BJ (cell line): ENCODE data around the gene SENP7. TPM values are rescaled to one million over a fixed set of nuclear protein-coding genes. Genes with fewer than 3 reads are reported as not detected.

ENCODE experiments used
- CTCF ChIA-PET: fragments of 350-600 bp; formaldehyde crosslinking; extraction: SDS; loops from one replicate; lab custom pipeline; 2021; ENCODE audit warnings: antibody characterized with exemption, inconsistent platforms; lab: Yijun Ruan, JAX
- POLR2A ChIA-PET: fragments of 300-600 bp; sonication (Branson Sonifier 250); formaldehyde crosslinking; extraction: SDS; loops from one replicate; lab custom pipeline; 2021; ENCODE audit warnings: antibody characterized with exemption; lab: Charles Lee
- DNase-seq: peaks from one replicate; pipeline ENCODE4 v3.0.0-alpha.2; 2011; ENCODE audit warnings: low read depth
- H3K27me3 ChIP-seq: 2 replicates; pipeline ENCODE4 v1.6.0; 2011; ENCODE audit warnings: low read length; ENCODE audit not compliant: control insufficient read depth, insufficient read depth
- H3K36me3 ChIP-seq: 2 replicates; pipeline ENCODE4 v1.5.1; 2011; ENCODE audit warnings: low read length; ENCODE audit not compliant: control insufficient read depth, insufficient read depth
- H3K4me3 ChIP-seq: 2 replicates; pipeline ENCODE4 v1.5.1; 2011; ENCODE audit warnings: low read depth, mild to moderate bottlenecking, control low read depth, low read length
- polyA plus RNA-seq: library from polyadenylated mRNA; depleted of rRNA; stranded (reverse); fragments of >200 nt; gene quantifications from 2 replicates; pipeline ENCODE4 v1.2.3, GENCODE V29; 2011
- TF ChIP-seq, protein P1 (sequence below): IDR thresholded peaks from 2 replicates; pipeline ENCODE4 v1.5.1; 2011; ENCODE audit warnings: low read depth, mild to moderate bottlenecking, control low read depth, inconsistent platforms, low read length, moderate library complexity; ENCODE audit not compliant: insufficient read depth

The SENP7 gene
- polyA plus RNA-seq, 1 experiment: 4.2 TPM

DNA sequence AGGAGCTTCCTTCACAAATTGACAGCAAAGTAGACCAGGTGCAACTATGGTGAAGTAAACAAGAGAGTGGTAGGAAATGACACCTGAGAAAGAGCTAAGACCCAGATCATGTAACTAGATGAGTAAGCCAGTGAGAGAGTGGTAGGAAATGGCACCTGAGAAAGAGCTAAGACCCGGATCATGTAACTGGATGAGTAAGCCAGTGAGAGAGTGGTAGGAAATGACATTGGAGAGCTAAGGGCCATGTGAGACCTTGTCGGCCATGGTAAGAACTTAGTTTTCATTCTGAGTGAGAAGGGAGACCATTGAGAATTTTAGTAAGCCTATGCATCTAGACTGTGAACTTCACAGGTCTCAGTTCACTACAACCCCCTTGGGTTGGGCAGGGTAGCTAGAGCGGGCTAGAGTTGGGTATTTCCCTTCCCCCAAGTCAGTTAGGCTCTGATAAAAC, 5.4 kb upstream of the SENP7 start:
- CTCF ChIA-PET: interaction anchor here (1.6 to 1.9 kb wide), 2 partner anchors 10 to 17 kb away, joined by 3 to 4 read pairs; no protein-coding TSS in a partner anchor
- DNase-seq: no peak
- POLR2A ChIA-PET: no interaction called here
- H3K36me3 ChIP-seq: no peaks in the 10 kb centered on the region
- H3K27me3 ChIP-seq: peaks cover 6% of the 10 kb centered on the region
- TF ChIP-seq, protein P1, sequence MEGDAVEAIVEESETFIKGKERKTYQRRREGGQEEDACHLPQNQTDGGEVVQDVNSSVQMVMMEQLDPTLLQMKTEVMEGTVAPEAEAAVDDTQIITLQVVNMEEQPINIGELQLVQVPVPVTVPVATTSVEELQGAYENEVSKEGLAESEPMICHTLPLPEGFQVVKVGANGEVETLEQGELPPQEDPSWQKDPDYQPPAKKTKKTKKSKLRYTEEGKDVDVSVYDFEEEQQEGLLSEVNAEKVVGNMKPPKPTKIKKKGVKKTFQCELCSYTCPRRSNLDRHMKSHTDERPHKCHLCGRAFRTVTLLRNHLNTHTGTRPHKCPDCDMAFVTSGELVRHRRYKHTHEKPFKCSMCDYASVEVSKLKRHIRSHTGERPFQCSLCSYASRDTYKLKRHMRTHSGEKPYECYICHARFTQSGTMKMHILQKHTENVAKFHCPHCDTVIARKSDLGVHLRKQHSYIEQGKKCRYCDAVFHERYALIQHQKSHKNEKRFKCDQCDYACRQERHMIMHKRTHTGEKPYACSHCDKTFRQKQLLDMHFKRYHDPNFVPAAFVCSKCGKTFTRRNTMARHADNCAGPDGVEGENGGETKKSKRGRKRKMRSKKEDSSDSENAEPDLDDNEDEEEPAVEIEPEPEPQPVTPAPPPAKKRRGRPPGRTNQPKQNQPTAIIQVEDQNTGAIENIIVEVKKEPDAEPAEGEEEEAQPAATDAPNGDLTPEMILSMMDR: no peak
- H3K4me3 ChIP-seq: no peak overlapping the region

DNA sequence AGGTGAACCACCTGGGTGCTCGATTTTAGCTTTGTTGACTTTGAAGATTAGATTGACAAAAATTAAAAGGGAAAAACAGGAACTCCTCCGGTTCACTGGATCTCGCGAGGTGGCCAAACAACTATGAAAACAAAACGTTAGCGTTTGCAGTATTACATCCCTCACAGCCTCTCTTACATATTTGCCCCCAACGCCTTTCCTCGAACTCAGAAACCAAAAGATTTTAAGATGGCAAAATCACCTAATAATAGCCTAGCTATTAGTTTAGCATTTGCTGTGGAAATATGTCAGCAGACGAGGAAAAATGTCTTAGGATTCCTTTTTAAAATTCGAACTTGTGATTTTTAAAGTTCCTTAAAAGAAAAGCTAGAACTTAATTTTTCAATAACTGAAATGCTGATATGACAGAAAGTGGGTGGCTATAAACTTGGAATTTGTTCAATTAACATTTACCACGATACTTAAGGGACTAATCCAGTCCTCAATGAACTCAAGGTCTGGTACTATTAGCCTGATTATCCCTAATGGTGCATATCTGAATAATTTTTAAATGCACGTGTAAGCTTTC, 491 bp upstream of the SENP7 start:
- Histone ChIP-seq H3K27me3 (peaks cover 5% of the 10 kb centered on the region), H3K36me3 (no peaks in the 10 kb centered on the region), H3K4me3 (peak overlapping the region; percentile 78)
- ChIA-PET CTCF (interaction anchor here (0.5 to 1.2 kb wide), 3 partner anchors 11 to 165 kb away, joined by 3 to 4 read pairs (median 4); partner anchors contain the start of gene PCNP), POLR2A (no interaction called here)
- no peak for DNase-seq
- TF ChIP-seq, protein P1: no peak

DNA sequence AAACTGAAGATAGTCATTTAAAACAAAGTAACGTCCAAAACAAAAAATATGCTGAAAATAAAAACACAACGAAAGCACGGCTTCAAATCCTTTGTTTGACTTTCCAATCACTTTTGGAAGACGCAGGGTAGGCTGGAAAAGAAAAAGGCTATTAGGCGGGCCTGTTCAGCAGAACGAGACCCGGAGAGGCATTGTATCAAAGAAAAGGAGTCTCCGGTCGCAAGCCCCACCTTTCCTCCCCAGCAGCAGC, 691 bp downstream of the SENP7 start:
- DNase-seq: no peak
- ChIA-PET CTCF (interaction anchor here (0.5 to 1.1 kb wide), 2 partner anchors 9 to 20 kb away, joined by 3 read pairs; no protein-coding TSS in a partner anchor), POLR2A (no interaction called here)
- Histone ChIP-seq H3K36me3 (no peaks in the 10 kb centered on the region), H3K27me3 (peaks cover 2% of the 10 kb centered on the region; the same call in 1 of the 2 replicates), H3K4me3 (peak overlapping the region; percentile 78)
- TF ChIP-seq, protein P1: no peak

DNA sequence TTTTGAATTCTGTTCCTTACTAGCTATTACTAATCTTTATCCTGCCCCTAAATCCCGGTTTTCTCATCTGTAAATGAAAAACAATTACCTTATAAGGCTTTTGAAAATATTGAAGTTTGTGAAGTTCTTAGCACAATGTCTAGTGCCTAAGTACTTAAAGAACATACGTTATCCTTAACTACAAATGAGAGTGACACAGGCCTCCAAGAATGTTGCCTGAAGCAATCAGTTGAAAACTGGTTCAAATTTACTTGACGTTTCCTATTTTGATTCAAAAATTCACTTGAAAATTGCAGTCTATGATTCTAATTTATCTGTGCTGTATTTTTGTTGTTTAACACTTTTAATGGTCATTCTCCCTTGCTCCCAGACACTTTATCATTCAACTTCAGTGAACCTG, 3.2 kb downstream of the SENP7 start:
- CTCF ChIA-PET: no interaction called here
- no peak for DNase-seq
- POLR2A ChIA-PET: no interaction called here
- Histone ChIP-seq H3K4me3 (no peak overlapping the region), H3K36me3 (no peaks in the 10 kb centered on the region), H3K27me3 (no peaks in the 10 kb centered on the region)
- TF ChIP-seq, protein P1: no peak

DNA sequence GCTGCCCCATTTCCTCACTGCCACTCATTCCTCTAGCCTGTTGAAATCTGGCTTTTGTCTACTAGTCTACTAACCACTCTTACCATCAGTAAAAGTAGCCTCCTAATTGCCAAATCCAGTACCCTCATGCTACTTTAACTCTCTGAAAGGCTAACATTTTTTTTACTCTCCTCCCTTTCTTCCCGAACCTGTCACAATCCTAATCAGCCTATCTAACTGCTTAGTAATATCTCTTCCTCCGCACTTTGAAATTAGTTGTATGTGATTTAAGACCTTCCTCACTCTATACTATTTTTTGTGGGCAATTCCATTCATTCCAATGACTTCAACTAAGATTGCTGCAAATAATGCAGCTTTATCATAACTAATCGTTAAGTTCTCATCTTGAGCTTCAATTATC, 3.7 kb downstream of the SENP7 start:
- CTCF ChIA-PET: interaction anchor here (0.6 to 1.4 kb wide), 2 partner anchors 10 to 1816 kb away, joined by 3 read pairs; no protein-coding TSS in a partner anchor
- DNase-seq: no peak

More for the DNA sequence above, 3.7 kb downstream of the SENP7 start:
- TF ChIP-seq, protein P1: no peak
- H3K27me3 ChIP-seq: no peaks in the 10 kb centered on the region
- H3K36me3 ChIP-seq: no peaks in the 10 kb centered on the region
- no peak overlapping the region for H3K4me3 ChIP-seq
- POLR2A ChIA-PET: no interaction called here
